ENCODE measurements around the gene STIM2. TPM values are rescaled to one million over a fixed set of nuclear protein-coding genes. Genes with fewer than 3 reads are reported as not detected.
A peak's percentile ranks its signal among the peaks of the same experiment; 100 is the strongest.

STIM2 gene
- total and polyA plus RNA-seq, 9 of the 15 experiments (the other 6 are each of a cell fraction or from before 2014, with no cell fraction given): 7.2 to 26.8 (median 15.4) TPM

GRCh38 chr4:26860922-26861433, 337 bp downstream of the STIM2 start (continued):
- no peak for TF ChIP-seq HDAC2 (IDR thresholded peaks at IDR 0.05)
- TF ChIP-seq NR0B1 (IDR thresholded peaks at IDR 0.05; ENCODE audit: partially characterized antibody): no peak
- TF ChIP-seq E2F1 (CRISPR knock-in tag; IDR thresholded peaks at IDR 0.05): no peak
- no peak for TF ChIP-seq ZNF318 (IDR thresholded peaks at IDR 0.05; ENCODE audit: borderline replicate concordance in 1 of 2, low read depth in 1 of 2)
- no peak for TF ChIP-seq ZNF324 (CRISPR knock-in tag; IDR thresholded peaks at IDR 0.05)
- TF ChIP-seq HIVEP1 (CRISPR knock-in tag; IDR thresholded peaks at IDR 0.05): no peak
- TF ChIP-seq TBL1XR1 (IDR thresholded peaks at IDR 0.05; ENCODE audit: low read length in 2 of 2): 0 out of 4 replicates have a peak, but pooled peaks of 1 of the 2 experiments have one; percentile 7
- no peak for TF ChIP-seq MCM3 (IDR thresholded peaks at IDR 0.05)
- TF ChIP-seq ZNF644 (tag; IDR thresholded peaks at IDR 0.05; ENCODE audit: low read depth): no peak
- TF ChIP-seq BCLAF1 (IDR thresholded peaks at IDR 0.05; ENCODE audit: borderline replicate concordance in 1 of 2, control insufficient read depth in 1 of 2, low read depth in 2 of 2, low read length in 1 of 2): no peak
- TF ChIP-seq PKNOX1 (IDR thresholded peaks at IDR 0.05): no peak
- TF ChIP-seq MIER1 (IDR thresholded peaks at IDR 0.05; ENCODE audit: low read depth): no peak
- no peak for TF ChIP-seq ZNF717 (CRISPR knock-in tag; IDR thresholded peaks at IDR 0.05)

All from K562 (cell line).